Measurements from ENCODE around the gene MRPS22. TPM values are rescaled to one million over a fixed set of nuclear protein-coding genes. Genes with fewer than 3 reads are reported as not detected.

Gene MRPS22
- total RNA-seq, 1 experiment from 2014 or later: 95.1 TPM

DNA sequence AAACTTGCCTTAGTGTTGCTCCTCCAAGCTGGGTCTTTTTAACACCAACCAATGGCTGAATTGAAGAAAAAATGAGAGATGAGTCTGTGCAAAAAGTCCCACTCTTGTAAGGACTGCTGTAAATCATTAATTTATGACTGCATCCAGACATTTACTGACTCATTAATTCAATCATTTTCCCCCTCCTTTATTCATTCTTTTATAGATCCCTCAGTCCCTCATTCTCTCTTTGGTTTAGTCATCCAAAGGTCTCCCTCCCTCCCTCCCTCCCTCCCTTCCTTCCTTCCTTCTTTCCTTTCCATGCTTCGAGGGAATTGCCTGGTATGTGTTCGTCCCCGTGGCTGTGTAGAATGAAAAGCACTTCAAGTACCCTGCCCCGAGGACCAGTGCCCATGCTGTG lies 35.3 kb upstream of the MRPS22 start:
- DNase-seq (ENCODE audit: low read depth, low spot score) (no peak), ATAC-seq (no peak)
- ChIA-PET CTCF (interaction anchor here (1.2 to 1.4 kb wide), 2 partner anchors 11 to 196 kb away, joined by 4 read pairs; no protein-coding TSS in a partner anchor), POLR2A (interaction anchor here (5.0 to 15.9 kb wide), 2 partner anchors 7 to 10 kb away, joined by 34 to 198 read pairs; no protein-coding TSS in a partner anchor), RAD21 (ENCODE audit: low non-redundant PET in 1 of 2, low total read pairs in 2 of 2, uncharacterized antibody in 2 of 2, unreplicated experiment in 2 of 2) (no interaction called here)
- Histone ChIP-seq H3K9me2 (ENCODE audit: insufficient read depth) (no peaks in the 10 kb centered on the region), H4K20me1 (ENCODE audit: insufficient read depth) (no peaks in the 10 kb centered on the region), H3K27ac (ENCODE audit: low read depth, low read length) (peak overlapping the region; percentile 99), H3K79me2 (ENCODE audit: insufficient read depth, low read length) (peaks cover 10% of the 10 kb centered on the region; the same call in 1 of the 2 replicates), H3K4me2 (ENCODE audit: low read length) (peak overlapping the region; percentile 67), H3K9ac (ENCODE audit: low read length) (peak overlapping the region; percentile 71), H2AFZ (ENCODE audit: low read depth, low read length, poor library complexity, severe bottlenecking) (no peak overlapping the region), H3K4me1 (ENCODE audit: control insufficient read depth in 1 of 2, insufficient read depth in 2 of 2, low read length in 2 of 2) (peaks cover 84 to 96% of the 10 kb centered on the region in 2 experiments), H3K4me3 (replicated peaks in 1 of 2; ENCODE audit: low read depth in 1 of 2, low read length in 2 of 2) (peak overlapping the region in 1 of 2 experiments; percentile 14; a peak in 1 of 4 replicates), H3K27me3 (ENCODE audit: insufficient read depth, low read length) (no peaks in the 10 kb centered on the region), H3K9me3 (ENCODE audit: control insufficient read depth in 1 of 2, insufficient read depth in 1 of 2, low read depth in 1 of 2, low read length in 2 of 2) (no peaks in the 10 kb centered on the region), H3K36me3 (ENCODE audit: control insufficient read depth in 1 of 2, insufficient read depth in 2 of 2, low read length in 2 of 2) (no peaks in the 10 kb centered on the region)
- BruUV-seq (replicated peaks): no TSS peak
- TF ChIP-seq POLR2A (IDR thresholded peaks at IDR 0.05; ENCODE audit: borderline replicate concordance, extremely low read depth, insufficient read depth, insufficient read length) (no peak), EZH2 (IDR thresholded peaks at IDR 0.05) (no peak), MAX (IDR thresholded peaks at IDR 0.05) (no peak), ZBTB33 (IDR thresholded peaks at IDR 0.05; ENCODE audit: extremely low read depth, insufficient replicate concordance, low read length) (no peak), EGR1 (IDR thresholded peaks at IDR 0.05; ENCODE audit: low read depth) (no peak), SRF (IDR thresholded peaks at IDR 0.05; ENCODE audit: low read depth) (no peak), ZNF274 (IDR thresholded peaks at IDR 0.05; ENCODE audit: low read depth, low read length) (no peak), EZH2phosphoT487 (IDR thresholded peaks at IDR 0.05; ENCODE audit: borderline replicate concordance) (no peak)
- TF ChIP-seq, protein P1, sequence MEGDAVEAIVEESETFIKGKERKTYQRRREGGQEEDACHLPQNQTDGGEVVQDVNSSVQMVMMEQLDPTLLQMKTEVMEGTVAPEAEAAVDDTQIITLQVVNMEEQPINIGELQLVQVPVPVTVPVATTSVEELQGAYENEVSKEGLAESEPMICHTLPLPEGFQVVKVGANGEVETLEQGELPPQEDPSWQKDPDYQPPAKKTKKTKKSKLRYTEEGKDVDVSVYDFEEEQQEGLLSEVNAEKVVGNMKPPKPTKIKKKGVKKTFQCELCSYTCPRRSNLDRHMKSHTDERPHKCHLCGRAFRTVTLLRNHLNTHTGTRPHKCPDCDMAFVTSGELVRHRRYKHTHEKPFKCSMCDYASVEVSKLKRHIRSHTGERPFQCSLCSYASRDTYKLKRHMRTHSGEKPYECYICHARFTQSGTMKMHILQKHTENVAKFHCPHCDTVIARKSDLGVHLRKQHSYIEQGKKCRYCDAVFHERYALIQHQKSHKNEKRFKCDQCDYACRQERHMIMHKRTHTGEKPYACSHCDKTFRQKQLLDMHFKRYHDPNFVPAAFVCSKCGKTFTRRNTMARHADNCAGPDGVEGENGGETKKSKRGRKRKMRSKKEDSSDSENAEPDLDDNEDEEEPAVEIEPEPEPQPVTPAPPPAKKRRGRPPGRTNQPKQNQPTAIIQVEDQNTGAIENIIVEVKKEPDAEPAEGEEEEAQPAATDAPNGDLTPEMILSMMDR (IDR thresholded peaks at IDR 0.05 in 2 of 3, conservative IDR thresholded peaks at IDR 0.05 in 1 of 3; ENCODE audit: borderline replicate concordance in 1 of 3, insufficient read depth in 1 of 3, low read depth in 2 of 3, low read length in 2 of 3): no peak
- intact Hi-C loops (cut with micrococcal nuclease): no loop called here

Measured in HCT116 (cell line).